B cell (primary cell): Measurements from ENCODE around the gene DSCAML1.

Experiments used
- CTCF ChIP-seq: fragments of 200-600 bp; IDR thresholded peaks from one replicate; pipeline ENCODE4 v1.8.0; 2022; ENCODE audit warnings: antibody characterized with exemption, mild to moderate bottlenecking
- EZH2 ChIP-seq: IDR thresholded peaks from 2 replicates; pipeline ENCODE4 v1.6.1; 2012; ENCODE audit warnings: borderline replicate concordance, low read depth, mild to moderate bottlenecking, moderate library complexity, low read length; ENCODE audit not compliant: insufficient read depth, poor library complexity, severe bottlenecking

DNA sequence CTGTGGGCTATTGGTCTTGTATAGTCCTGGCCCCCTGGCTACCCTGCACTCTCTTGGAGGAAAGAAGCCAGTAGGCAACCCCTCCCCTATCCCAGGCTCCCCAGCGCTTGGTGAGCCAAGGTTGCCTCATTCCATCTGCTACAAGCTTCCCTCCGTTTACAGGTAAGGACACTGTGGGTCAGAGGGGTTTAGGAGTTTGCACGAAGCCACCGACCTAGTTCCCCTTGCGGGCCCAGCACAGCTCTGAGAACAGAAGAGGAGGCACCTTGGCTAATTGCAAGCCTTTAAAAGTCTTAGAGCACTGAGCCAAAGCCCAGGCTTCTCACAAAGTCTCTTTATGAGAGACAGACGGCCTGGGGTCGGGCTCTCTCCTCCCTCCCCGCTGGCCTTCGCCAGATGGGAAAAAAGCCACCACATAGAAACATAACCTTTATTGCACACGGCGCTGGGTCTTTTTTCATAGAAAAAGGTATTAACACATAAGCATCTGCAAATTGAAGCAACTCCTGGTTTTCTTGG, 369.6 kb downstream of the DSCAML1 start:
- TF ChIP-seq CTCF (no peak), EZH2 (no peak)
